ENCODE results near the gene SLC12A8.
A peak's percentile ranks its signal among the peaks of the same experiment; 100 is the strongest.

Gene SLC12A8

GRCh38 chr3:125115640-125116039 lies 96.9 kb downstream of the SLC12A8 start:
- peak; percentile 70 for DNase-seq (ENCODE audit: low read depth, low spot score)

GRCh38 chr3:125112981-125113380 lies 99.6 kb downstream of the SLC12A8 start:
- DNase-seq (ENCODE audit: low read depth, low spot score), result no peak

GRCh38 chr3:125110876-125111480 lies 101.6 kb downstream of the SLC12A8 start:
- no peak for DNase-seq (ENCODE audit: low read depth, low spot score)

GRCh38 chr3:125110016-125110875 lies 102.3 kb downstream of the SLC12A8 start:
- peak; percentile 85 for DNase-seq (ENCODE audit: low read depth, low spot score)

- DNase-seq (ENCODE audit: low read depth, low spot score), result no peak
Observed at GRCh38 chr3:125109536-125109925, 103.0 kb downstream of the SLC12A8 start.

- DNase-seq (ENCODE audit: low read depth, low spot score), result peak; percentile 9
Observed at GRCh38 chr3:125108833-125109535, 103.6 kb downstream of the SLC12A8 start.

- peak; percentile 64 for DNase-seq (ENCODE audit: low read depth, low spot score)
Observed at GRCh38 chr3:125107861-125108567, 104.5 kb downstream of the SLC12A8 start.

- DNase-seq (ENCODE audit: low read depth, low spot score), result no peak
Observed at GRCh38 chr3:125107363-125107762, 105.2 kb downstream of the SLC12A8 start.

- DNase-seq (ENCODE audit: low read depth, low spot score), result no peak
Observed at GRCh38 chr3:125105116-125105515, 107.4 kb downstream of the SLC12A8 start.

- no peak for DNase-seq (ENCODE audit: low read depth, low spot score)
Observed at GRCh38 chr3:125104639-125105038, 107.9 kb downstream of the SLC12A8 start.

- no peak for DNase-seq (ENCODE audit: low read depth, low spot score)
Observed at GRCh38 chr3:125103406-125103805, 109.1 kb downstream of the SLC12A8 start.

GRCh38 chr3:125102470-125102869 lies 110.1 kb downstream of the SLC12A8 start:
- no peak for DNase-seq (ENCODE audit: low read depth, low spot score)

GRCh38 chr3:125098611-125099291 lies 113.8 kb downstream of the SLC12A8 start:
- DNase-seq (ENCODE audit: low read depth, low spot score), result no peak

- no peak for DNase-seq (ENCODE audit: low read depth, low spot score)
Observed at GRCh38 chr3:125090649-125091048, 121.9 kb downstream of the SLC12A8 start.

- DNase-seq (ENCODE audit: low read depth, low spot score), result peak; percentile 31
Observed at GRCh38 chr3:125087768-125088391, 124.7 kb downstream of the SLC12A8 start.

- no peak for DNase-seq (ENCODE audit: low read depth, low spot score)
Observed at GRCh38 chr3:125085166-125085565, 127.4 kb downstream of the SLC12A8 start.

GRCh38 chr3:125083776-125084175 lies 128.8 kb downstream of the SLC12A8 start:
- peak; percentile 51 for DNase-seq (ENCODE audit: low read depth, low spot score)

GRCh38 chr3:125082339-125082738 lies 130.2 kb downstream of the SLC12A8 start:
- peak; percentile 78 for DNase-seq (ENCODE audit: low read depth, low spot score)

- DNase-seq (ENCODE audit: low read depth, low spot score), result no peak
Observed at GRCh38 chr3:125080077-125080476, 132.5 kb downstream of the SLC12A8 start.

- DNase-seq (ENCODE audit: low read depth, low spot score), result no peak
Observed at GRCh38 chr3:125079675-125080045, 132.9 kb downstream of the SLC12A8 start.
